IPS-18c (cell line): ENCODE results near the gene SLC43A3.
"Not testable (repeated sequence)": the region's sequence is repeated elsewhere in the genome, so short reads cannot be mapped to it uniquely, and the experiment has no call there.

ENCODE experiments used
- H3K4me3 ChIP-seq: 2 replicates; pipeline ENCODE4 v1.7.0; 2013; ENCODE audit warnings: low read depth, mild to moderate bottlenecking, low read length, moderate library complexity; ENCODE audit not compliant: insufficient read depth
- H3K9me3 ChIP-seq: one replicate; pipeline ENCODE4 v1.6.1; 2013; ENCODE audit warnings: mild to moderate bottlenecking, low read length, moderate library complexity; ENCODE audit not compliant: control insufficient read depth, insufficient read depth

SLC43A3 gene

DNA sequence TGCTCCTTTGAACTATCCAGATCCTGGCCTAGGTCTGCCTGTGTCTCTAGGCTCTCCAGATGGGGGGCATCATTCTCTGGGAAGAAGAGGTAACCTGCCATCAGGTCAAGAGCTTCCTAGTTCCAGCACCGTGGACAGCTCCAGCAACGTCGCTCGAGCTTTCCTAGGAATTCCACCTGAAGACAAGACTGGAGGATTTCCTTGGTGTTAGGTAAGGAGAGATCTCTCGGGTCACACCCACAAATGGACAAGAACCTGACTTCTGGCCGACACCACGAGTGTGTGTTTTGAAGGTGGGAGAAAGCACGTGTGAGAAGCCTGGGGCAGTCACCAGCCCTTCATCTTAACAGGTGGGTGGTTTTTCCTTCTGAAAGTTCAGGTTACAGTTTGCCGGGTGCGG, 47.2 kb downstream of the SLC43A3 start:
- H3K9me3 ChIP-seq, result no peaks in the 10 kb centered on the region
- H3K4me3 ChIP-seq, result no peak overlapping the region

DNA sequence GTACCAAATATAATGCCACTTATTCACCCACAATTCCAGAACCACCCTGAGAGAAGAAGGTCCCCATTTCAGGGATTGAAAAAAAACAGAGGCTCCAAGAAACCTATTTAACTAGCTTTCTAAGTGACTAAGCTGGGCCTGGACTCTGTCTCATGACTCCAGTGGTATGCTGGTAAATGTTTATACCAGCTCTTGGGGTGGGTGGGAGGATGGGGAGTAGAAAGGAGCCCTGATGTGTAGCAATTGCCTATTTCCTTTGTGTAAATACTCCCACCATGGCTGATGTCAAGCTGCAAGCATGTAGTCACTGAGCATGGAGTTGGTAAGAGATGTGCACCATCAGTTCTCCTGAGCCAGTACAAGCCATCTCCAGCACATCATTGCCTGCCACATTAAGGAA, 48.7 kb downstream of the SLC43A3 start:
- H3K4me3 ChIP-seq, result no peak overlapping the region
- no peaks in the 10 kb centered on the region for H3K9me3 ChIP-seq

DNA sequence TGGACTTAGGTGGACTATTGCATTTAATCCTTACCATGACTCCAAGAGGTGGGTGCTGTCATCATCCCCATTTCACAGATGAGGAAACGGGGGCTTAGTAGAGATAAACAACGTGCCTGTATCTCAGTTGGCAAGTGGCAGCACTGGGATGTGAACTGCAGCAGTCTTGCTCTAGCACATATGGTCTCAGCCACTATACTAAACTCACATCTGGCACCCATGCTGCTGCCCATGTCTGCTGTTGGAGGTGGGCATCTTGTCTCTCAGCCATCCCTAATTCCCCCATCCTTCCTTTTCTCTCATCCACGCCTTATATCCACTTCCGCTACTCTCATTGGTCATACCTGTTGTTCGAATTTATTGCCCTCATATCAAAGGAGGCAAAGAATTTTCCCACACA, 49.8 kb downstream of the SLC43A3 start:
- H3K9me3 ChIP-seq, result no peaks in the 10 kb centered on the region
- no peak overlapping the region for H3K4me3 ChIP-seq

DNA sequence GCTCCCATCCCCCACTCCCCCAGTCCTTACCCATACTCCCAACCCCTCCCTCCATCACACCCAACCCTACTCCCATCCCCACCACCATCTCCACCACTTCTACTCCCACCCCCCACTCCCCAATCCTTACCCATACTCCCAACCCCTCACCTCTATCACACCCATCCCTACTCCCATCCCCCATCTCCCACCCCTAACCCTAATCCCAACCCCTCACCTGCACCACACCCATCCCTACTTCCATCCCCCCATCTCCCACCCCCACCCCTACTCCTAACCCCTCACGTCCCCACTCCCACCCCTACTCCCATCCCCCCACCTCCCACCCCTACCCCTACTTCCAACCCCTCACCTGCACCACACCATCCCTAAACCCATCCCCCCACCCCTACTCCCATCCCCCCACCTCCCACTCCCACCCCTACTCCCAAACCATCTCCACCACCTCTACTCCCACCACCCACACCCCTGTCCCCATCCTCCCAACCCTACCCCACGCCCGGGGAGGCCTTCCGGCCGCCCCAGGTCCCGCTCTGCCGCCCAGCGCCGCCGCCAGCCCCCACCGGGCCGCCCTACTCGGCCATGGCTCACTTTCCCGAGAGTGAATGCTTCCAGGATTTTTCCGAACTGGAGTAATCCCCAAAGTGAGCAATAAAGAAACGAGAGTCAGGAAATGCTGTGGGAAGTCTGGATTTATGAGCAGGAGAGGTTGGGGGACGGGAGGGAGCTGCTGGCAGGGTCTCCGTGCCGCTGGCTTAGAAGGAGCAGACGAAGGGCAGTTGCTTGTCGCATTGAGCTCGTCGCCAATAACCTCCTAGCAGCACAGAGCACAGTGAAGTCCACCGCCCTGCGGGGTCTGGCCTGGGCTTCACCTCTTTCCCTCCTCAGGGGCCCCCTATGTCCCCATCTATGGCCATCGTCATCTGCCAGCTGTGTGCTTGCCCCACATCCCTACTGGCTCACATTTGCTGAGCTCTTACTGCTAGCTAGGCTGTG, 50.5 kb downstream of the SLC43A3 start:
- no peaks in the 10 kb centered on the region for H3K9me3 ChIP-seq
- H3K4me3 ChIP-seq, result no peak overlapping the region

DNA sequence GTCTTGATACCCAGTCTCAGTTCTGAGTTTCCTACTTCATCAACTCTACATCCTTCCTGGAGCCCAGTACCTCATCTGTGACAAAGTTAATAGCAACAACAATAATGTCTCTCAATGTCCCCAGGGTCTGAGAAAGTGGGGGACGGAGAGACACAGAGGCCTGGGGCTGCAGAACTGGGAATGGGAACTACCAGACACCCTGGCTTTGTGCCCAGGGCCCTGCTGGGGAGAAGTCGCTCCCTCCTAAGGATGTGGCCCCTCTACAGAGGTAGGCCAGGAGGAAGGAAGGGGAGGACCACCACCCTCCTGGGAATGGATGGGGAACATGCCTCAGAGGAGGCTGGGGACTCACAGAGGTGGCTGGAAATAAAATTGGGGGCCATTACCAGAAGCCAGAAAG, 51.4 kb downstream of the SLC43A3 start:
- Histone ChIP-seq H3K4me3 (no peak overlapping the region), H3K9me3 (no peaks in the 10 kb centered on the region)

DNA sequence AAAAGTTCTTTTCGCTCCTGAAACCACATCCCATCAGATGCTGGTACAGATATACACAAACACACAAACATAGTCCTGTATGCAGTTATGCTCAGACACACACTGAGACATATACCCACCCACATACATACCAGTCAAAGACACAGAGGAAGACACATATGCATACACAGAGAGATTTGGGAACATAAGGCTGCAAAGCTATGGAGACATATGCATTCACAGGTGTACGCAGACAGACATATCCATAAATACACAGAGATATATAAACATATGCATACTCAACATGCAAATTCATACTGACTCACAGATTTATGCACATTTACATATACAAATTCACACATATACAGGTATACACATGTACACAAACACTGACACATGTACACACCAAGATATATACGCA, 52.0 kb downstream of the SLC43A3 start:
- H3K9me3 ChIP-seq, result no peaks in the 10 kb centered on the region
- H3K4me3 ChIP-seq, result no peak overlapping the region

DNA sequence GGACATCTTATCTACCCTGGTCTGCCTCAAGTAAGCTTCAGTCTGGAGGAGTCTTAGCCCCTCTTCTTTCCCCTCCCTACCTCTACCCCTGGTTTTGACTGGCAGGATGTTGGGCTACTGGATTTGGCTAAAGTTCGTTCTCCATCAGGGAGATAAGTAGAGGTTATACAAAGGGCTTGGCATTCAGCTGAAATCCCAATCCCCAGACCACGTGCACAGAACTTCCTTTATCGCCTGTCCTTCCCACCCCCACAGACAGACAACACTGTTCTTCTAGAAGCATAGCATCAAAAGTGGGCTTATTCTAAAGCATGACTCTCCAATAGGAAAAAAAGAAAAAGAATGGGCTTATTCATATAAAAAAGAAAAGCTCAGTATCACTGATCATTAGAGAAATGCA, 53.8 kb downstream of the SLC43A3 start:
- H3K9me3 ChIP-seq, result no peaks in the 10 kb centered on the region

DNA sequence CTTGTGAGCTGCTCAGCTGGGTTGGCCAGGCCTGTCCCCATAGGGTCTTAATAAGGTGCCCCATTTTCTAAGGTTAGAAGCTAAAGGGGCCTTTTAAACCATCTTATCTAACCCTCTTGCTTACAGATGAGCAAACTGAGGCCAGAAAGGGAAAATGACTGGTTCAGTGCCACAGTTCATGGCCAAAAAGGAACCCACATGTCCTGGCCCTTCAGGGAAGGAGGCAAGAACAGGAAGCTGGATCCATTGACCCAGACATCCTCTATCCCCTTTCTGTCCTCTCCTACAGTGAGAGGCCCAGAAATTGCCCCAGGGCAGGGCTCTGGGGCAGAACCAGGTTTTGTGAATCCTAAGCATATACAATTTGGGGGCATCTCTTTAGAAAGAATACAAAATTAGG, 56.0 kb downstream of the SLC43A3 start:
- H3K9me3 ChIP-seq, result no peaks in the 10 kb centered on the region
- H3K4me3 ChIP-seq, result no peak overlapping the region

More for the DNA sequence above, 53.8 kb downstream of the SLC43A3 start:
- H3K4me3 ChIP-seq, result no peak overlapping the region

DNA sequence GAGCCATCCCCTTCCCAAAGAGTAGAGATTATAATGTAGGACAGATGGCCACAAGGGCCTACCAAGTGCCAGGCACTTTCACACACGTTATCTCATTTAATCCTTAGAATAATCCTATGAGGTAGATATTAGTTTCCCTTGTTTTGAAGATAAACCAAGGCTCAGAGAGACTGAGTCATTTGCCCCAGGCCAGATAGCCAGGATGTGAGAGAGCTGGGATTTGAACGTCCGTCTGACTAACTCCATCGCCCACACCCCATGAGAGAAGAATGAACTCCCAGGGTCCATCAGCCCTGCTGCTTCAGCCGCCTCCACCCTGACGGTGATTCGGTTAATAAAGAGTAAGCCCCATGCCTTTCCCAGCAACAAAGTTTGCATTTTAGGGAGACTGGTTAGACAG, 56.7 kb downstream of the SLC43A3 start:
- H3K4me3 ChIP-seq, result no peak overlapping the region
- H3K9me3 ChIP-seq, result no peaks in the 10 kb centered on the region

DNA sequence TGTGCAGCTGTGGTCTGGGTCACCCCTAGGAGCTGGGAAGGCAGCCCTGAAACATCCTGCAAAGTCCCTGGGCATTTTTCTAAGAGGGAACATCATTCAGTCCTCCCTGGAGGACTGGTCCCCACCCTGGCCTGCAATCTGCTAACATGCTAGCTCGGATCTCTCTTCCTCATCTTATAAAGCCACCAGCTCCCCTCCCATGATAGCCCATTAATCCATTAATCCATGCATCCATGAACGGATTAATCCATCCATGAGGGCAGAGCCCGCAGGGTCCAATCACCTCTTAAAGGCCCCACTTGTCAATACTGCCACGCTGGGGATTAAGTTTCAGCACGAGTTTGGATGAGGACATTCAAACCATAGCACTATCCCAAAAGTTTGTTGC, 58.1 kb downstream of the SLC43A3 start:
- Histone ChIP-seq H3K4me3 (no peak overlapping the region), H3K9me3 (no peaks in the 10 kb centered on the region)

DNA sequence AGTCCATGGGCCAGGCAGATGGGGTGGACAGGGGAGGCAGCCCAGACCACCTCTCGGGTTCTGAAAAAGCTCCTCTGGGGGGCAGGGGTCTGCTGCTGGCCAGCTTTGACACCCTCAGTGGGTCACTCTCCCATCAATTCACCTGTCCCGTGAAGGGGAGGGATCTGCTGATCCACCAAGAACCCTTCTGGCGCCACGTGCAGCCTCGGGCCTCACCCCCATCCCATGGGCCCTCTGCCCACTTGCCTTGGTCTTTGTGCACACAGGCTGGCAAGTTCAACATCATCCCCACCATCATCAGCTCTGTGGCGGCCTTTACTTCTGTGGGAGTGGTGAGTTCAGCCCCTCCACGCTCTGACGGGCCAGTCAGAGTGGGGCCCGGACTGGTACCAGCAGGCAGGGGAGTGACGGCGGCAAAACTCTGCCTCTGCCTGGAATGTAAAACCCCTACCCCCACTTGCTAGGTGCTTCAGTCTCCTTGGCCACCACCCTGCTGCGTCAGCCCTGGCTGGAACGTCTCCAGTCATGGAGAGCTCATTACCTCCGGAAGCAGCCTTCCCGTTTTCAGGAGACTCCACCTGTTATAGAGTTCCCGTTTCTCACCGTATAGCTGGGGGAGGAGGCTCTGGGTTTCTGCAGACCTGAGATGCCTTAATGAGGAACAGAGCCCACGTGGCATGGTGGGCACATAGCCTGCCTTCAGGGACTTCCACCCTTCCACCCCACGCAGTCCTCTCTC, 58.6 kb downstream of the SLC43A3 start:
- H3K4me3 ChIP-seq, result no peak overlapping the region
- H3K9me3 ChIP-seq, result no peaks in the 10 kb centered on the region

DNA sequence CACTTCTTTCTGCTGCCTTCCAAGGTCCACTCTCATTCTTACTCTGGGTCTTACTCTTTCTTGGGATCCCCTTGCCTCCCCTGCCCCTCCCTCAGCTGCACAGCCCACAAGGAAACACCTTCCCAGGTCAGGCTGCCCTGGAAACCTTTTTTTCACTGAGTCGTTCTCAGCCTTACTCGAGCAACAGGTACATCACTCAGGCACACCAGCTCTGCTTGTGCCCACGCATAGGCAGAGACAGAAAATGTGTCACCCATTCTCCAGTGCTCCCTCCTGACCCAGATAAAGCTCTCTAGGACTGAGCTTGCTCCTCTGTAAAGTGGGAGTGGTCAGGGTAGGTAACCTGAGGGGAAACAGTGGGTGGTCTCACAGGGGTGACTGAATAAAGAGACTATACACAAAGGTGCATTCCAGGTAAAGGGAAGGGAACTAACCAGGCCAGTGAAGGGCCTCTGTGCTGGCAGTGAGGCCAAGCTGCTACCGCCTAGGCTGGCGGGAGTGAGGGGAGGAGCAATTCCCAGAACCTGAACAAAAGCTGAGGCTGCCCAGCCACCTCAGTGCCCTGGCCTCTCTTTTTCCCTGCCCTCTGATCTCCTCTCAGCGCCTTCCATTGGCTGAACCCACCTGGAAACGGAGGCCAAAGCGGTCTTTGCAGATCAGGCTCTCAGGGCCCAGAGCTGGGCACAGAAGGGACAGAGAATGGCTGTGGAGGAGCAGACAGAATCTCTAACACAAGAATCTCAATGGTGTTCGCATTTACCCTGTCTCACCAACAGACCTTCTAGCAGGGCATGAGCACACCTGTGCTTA, 61.9 kb downstream of the SLC43A3 start:
- no peaks in the 10 kb centered on the region for H3K9me3 ChIP-seq
- no peak overlapping the region for H3K4me3 ChIP-seq

DNA sequence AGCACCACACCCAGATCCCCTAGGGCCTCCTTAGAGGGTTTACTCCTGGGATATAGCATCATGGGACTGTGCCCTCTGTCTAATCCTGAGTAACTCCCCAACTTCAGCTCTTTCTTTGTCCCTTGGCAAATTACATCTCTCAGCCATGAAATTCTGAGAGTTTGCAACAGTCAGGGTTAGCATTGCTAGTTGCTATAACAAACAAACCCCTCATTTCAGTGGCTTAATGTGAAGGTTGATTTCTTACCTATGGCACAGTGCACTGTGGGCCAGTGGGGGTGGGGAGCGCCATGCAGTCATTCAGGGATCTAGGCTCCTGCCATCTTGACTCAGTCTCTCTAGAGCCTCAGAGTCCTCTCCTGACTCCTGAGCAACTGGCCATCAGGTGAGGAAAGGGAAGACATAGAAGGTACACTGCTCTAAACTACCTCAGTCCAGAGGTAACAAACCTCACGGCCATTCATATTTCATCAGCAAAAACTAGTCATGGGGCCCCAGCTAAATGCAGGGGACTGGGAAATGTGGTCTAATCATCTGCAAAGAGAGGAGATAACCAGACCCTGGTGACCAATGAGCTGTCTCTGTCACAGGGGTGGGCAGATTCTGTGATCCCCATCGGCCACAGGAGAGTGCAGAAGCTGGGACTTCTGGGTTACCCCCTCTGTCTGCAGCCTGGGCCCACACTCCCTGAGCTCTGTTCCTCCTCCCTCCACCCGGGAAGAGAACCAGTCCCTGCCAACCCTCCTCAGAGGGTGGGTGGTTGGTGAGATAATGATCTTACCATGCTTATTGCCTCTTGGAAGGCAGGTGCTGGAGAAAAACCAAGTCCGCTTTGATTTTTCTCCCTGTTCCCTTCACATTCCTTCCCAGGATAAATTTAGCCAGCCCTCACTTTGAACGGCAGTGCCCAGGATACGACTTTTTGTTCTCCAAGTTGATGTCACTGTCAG, 63.5 kb downstream of the SLC43A3 start:
- no peaks in the 10 kb centered on the region for H3K9me3 ChIP-seq
- H3K4me3 ChIP-seq, result no peak overlapping the region

DNA sequence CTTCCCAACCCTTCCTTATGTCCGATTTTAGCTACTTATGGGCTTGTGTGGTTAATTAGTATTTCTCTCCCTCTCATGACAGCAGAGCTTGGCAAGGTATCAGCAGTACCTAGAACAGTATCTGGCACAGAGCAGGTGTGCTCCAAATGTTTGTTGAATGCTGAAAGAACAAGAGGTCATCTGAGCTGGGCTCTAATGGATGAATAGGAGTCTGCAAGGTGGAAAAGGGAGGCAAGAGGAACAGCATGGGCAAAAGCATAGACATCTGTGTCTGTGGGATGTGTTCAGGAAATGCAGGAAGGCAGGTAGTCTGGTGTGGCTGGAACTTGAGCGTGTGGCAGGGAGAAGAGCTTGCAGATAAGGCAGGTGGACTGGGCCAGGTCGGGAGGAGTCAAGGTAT, 65.0 kb downstream of the SLC43A3 start:
- Histone ChIP-seq H3K4me3 (no peak overlapping the region), H3K9me3 (no peaks in the 10 kb centered on the region)

DNA sequence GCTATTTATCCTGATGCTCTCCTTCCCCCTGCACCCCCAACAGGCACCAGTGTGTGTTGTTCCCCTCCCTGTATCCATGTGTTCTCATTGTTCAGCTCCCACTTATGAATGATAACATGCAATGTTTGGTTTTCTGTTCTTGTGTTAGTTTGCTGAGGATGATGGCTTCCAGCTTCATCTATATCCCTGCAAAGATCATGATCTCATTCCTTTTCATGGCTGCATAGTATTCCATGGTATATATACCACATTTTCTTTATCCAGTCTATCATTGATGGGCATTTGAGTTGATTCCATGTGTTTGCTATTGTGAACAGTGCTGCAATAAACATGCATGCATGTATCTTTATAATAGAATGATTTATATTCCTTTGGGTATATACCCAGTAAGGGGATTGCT, 65.5 kb downstream of the SLC43A3 start:
- H3K4me3 ChIP-seq, H3K9me3 ChIP-seq: not testable (repeated sequence)

DNA sequence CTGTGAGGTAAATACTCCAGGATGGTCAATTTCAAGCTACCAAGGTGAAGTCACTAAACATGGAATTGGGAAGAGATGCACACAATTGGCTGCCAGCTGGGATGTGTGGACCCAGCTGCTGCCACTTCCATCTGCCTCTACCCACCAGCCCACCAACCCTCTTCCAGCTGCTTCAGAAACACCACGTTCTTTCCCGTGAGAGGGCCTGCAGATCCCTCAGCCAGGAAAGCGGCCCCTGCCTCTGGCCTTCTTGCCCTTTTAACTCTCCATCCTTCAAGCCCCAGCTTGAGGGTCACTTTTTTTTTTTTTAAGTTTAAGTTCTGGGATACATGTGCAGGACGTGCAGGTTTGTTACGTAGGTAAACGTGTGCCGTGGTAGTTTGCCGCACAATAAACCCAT, 65.9 kb downstream of the SLC43A3 start:
- no peak overlapping the region for H3K4me3 ChIP-seq
- no peaks in the 10 kb centered on the region for H3K9me3 ChIP-seq
